HG02938 (cell line): ENCODE results near the gene RBFA.
A peak's percentile ranks its signal among the peaks of the same experiment; 100 is the strongest.
"Not testable (repeated sequence)": the region's sequence is repeated elsewhere in the genome, so short reads cannot be mapped to it uniquely, and the experiment has no call there.

Experiments used
- ATAC-seq: cut with Tn5 transposase; IDR thresholded peaks from one replicate; pipeline ENCODE4 v1.9.1; 2021; ENCODE audit warnings: mild to moderate bottlenecking, moderate library complexity; ENCODE audit not compliant: unreplicated experiment

RBFA gene

GRCh38 chr18:80027719-80028118 lies 6.5 kb upstream of the RBFA start:
- ATAC-seq: not testable (repeated sequence)

GRCh38 chr18:80029690-80030089 lies 4.5 kb upstream of the RBFA start:
- ATAC-seq: no peak

- peak; percentile 62 for ATAC-seq
These were observed 810 bp upstream of the RBFA start for GRCh38 chr18:80033181-80034067.

GRCh38 chr18:80034852-80035406 lies 695 bp downstream of the RBFA start:
- no peak for ATAC-seq

GRCh38 chr18:80035997-80036396 lies 1.8 kb downstream of the RBFA start:
- no peak for ATAC-seq

- no peak for ATAC-seq
These were observed 3.1 kb downstream of the RBFA start for GRCh38 chr18:80037300-80037699.

- ATAC-seq: no peak
These were observed 3.8 kb downstream of the RBFA start for GRCh38 chr18:80037869-80038630.

GRCh38 chr18:80040515-80040914 lies 6.3 kb downstream of the RBFA start:
- ATAC-seq: no peak

GRCh38 chr18:80041424-80041823 lies 7.2 kb downstream of the RBFA start:
- ATAC-seq: no peak

GRCh38 chr18:80042785-80043184 lies 8.6 kb downstream of the RBFA start:
- ATAC-seq: no peak

- ATAC-seq: no peak
These were observed 9.8 kb downstream of the RBFA start for GRCh38 chr18:80044072-80044471.

- no peak for ATAC-seq
These were observed 11.8 kb downstream of the RBFA start for GRCh38 chr18:80046011-80046410.

GRCh38 chr18:80046431-80046830 lies 12.2 kb downstream of the RBFA start:
- no peak for ATAC-seq

GRCh38 chr18:80046961-80047541 lies 12.8 kb downstream of the RBFA start:
- no peak for ATAC-seq

- ATAC-seq: no peak
These were observed 16.6 kb downstream of the RBFA start for GRCh38 chr18:80050797-80051196.

- ATAC-seq: no peak
These were observed 21.9 kb downstream of the RBFA start for GRCh38 chr18:80056095-80056494.

GRCh38 chr18:80059945-80060344 lies 25.7 kb downstream of the RBFA start:
- ATAC-seq: no peak

- no peak for ATAC-seq
These were observed 31.5 kb downstream of the RBFA start for GRCh38 chr18:80065705-80066104.

- ATAC-seq: no peak
These were observed 33.1 kb downstream of the RBFA start for GRCh38 chr18:80067321-80067720.

- ATAC-seq: no peak
These were observed 33.7 kb downstream of the RBFA start for GRCh38 chr18:80067897-80068296.

GRCh38 chr18:80068571-80069272 lies 34.5 kb downstream of the RBFA start:
- no peak for ATAC-seq
